GM18909 (cell line): Measurements from ENCODE around the gene CSAG3.

Source experiments
- ATAC-seq: cut with Tn5 transposase; IDR thresholded peaks from one replicate; pipeline ENCODE4 v1.9.1; 2021; ENCODE audit warnings: mild to moderate bottlenecking; ENCODE audit not compliant: unreplicated experiment, poor library complexity

The CSAG3 gene

DNA sequence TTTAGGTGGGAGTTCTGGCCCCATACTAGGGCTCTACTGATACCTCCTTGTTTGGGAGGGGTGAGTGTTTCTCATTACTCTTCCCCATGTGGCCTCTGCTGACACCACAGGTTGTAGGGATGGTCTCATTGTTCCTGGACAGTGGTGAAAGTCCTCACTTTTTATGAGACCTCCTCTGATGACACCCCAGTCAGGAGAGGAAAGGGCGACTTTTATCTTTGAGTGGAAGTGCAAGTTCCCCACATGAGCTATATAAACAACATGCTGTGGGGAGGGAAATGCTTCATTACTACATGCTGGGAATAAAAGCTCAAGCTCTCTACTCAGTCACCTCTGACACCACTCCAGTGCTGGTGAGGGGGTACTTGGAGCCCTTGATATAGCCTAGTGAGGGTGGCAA lies 39.9 kb downstream of the CSAG3 start:
- no peak for ATAC-seq

GRCh38 chrX:152806035-152806434 lies 47.0 kb downstream of the CSAG3 start:
- ATAC-seq: no peak
